Activated naive CD4-positive, alpha-beta T cell treated with anti-CD3 and anti-CD28 coated beads for 36 hours (primary cell): ENCODE data around the gene RTP1. TPM values are rescaled to one million over a fixed set of nuclear protein-coding genes. Genes with fewer than 3 reads are reported as not detected.
"Not testable (repeated sequence)": the region's sequence is repeated elsewhere in the genome, so short reads cannot be mapped to it uniquely, and the experiment has no call there.

Source experiments
- CTCF ChIA-PET: fragments of 350-600 bp; sonication (Branson Sonifier 250); formaldehyde crosslinking; loops from one replicate; lab custom pipeline; 2021; ENCODE audit warnings: antibody characterized with exemption; lab: Charles Lee
- DNase-seq: peaks from one replicate; pipeline ENCODE4 v3.0.0-alpha.2; 2020
- H3K27ac Mint-ChIP-seq: one replicate; pipeline ENCODE4 v1.8.0; 2021; ENCODE audit warnings: mild to moderate bottlenecking, mixed read lengths
- H3K27me3 Mint-ChIP-seq: one replicate; pipeline ENCODE4 v1.8.0; 2021; ENCODE audit warnings: low read depth, mixed read lengths
- H3K36me3 Mint-ChIP-seq: one replicate; pipeline ENCODE4 v1.8.0; 2021; ENCODE audit warnings: low read depth, mixed read lengths
- H3K4me1 Mint-ChIP-seq: one replicate; pipeline ENCODE4 v1.8.0; 2021; ENCODE audit warnings: low read depth, mixed read lengths
- H3K4me3 Mint-ChIP-seq: one replicate; pipeline ENCODE4 v1.8.0; 2021; ENCODE audit warnings: mild to moderate bottlenecking, moderate library complexity, mixed read lengths
- H3K9me3 Mint-ChIP-seq: one replicate; pipeline ENCODE4 v1.8.0; 2021; ENCODE audit warnings: mixed read lengths
- intact Hi-C: fragments of 100-400 bp; cut with micrococcal nuclease; formaldehyde crosslinking; loops from one replicate; pipeline ENCODE4 v1.15.1; 2023
- total RNA-seq, 2 experiments: library from RNA; stranded (reverse); gene quantifications; one replicate each; pipeline ENCODE4 v1.2.3, GENCODE V29; 2021

The RTP1 gene
- total RNA-seq, 2 experiments from 2014 or later = not detected

DNA sequence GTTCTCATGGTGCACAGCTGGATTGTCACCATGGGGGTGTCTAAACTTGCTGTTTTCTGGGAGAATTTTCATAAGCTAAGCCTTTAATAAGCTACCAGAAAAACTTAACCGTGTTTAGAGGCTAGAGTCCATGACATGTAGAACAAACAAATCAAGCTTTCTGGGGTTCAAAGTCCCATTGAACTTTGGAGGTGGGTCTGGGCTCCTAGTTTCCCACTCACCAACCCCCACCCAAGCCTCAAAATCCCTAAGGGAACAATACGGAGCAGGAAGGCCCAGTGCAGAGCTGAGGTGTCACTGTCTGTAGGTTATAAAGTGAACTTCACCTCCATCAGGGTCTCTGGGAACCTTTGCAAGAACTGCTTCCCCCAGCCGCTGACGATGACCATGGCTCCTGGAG lies 25.5 kb downstream of the RTP1 start:
- CTCF ChIA-PET = interaction anchor here (0.7 to 9.1 kb wide), 5 partner anchors 10 to 457 kb away, joined by 3 to 75 read pairs (median 7); no protein-coding TSS in a partner anchor
- intact Hi-C loops = no loop called here
- Mint-ChIP-seq H3K9me3 (no peaks in the 10 kb centered on the region), H3K4me1 (no peaks in the 10 kb centered on the region), H3K27me3 (no peaks in the 10 kb centered on the region), H3K4me3 (no peak overlapping the region), H3K36me3 (no peaks in the 10 kb centered on the region), H3K27ac (no peak overlapping the region)
- no peak for DNase-seq

DNA sequence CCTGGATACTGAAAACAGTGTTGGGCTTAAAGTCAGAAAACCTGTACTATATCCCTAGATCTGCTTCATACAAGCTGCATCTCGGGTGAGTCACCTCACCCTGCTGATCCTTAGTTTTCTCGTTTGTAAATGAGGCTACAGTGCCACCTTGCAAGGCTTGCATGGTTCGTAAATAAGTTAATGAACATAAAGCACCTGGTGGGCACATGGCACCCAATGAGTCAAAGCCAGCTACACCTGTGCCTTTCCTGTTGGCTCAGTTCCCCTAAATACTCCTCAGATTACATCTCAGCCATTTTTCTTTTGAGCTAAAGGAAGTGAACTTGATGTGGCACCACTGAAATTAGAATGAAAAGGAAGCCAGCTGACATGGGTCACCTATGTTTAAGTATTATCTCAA lies 26.5 kb downstream of the RTP1 start:
- Mint-ChIP-seq H3K4me1 (no peaks in the 10 kb centered on the region), H3K36me3 (no peaks in the 10 kb centered on the region), H3K27me3 (no peaks in the 10 kb centered on the region), H3K9me3 (no peaks in the 10 kb centered on the region), H3K27ac (no peak overlapping the region), H3K4me3 (no peak overlapping the region)
- DNase-seq = no peak
- CTCF ChIA-PET = interaction anchor here (0.9 to 9.1 kb wide), 2 partner anchors 96 to 456 kb away, joined by 3 to 75 read pairs; no protein-coding TSS in a partner anchor
- intact Hi-C loops = no loop called here

DNA sequence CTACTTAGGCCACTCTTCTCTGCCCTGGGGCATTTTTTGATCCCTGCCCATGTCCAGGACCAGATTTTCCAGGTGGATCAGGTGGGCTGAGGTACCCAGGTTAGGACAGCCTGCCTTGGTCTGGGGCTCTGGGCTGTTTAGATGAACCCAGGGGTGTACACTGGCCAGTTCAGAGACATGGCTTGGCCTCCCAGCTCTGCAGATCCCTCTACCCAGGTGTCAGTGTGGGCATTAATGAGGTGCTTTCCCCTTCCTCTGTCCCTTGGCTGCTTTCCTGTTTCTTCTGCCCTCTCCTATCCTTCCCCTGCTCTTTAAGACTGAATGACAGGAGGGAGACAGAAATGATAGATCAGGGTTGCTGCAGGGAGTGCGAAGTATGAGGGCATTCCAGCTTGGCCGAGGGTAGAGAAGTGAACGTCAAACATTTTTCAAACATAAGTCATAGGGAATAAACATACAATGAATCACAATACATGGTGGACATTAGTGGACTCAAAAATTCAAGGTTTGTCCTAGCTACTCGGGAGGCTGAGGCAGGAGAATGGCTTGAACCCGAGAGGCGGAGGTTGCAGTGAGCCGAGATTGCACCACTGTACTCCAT lies 30.5 kb downstream of the RTP1 start:
- intact Hi-C loops = no loop called here
- no peak for DNase-seq
- Mint-ChIP-seq H3K9me3 (no peaks in the 10 kb centered on the region), H3K27ac (no peak overlapping the region), H3K27me3 (no peaks in the 10 kb centered on the region), H3K4me3 (no peak overlapping the region), H3K4me1 (no peaks in the 10 kb centered on the region), H3K36me3 (no peaks in the 10 kb centered on the region)
- CTCF ChIA-PET = interaction anchor here (0.9 to 1.5 kb wide), 3 partner anchors 24 to 451 kb away, joined by 3 to 7 read pairs (median 3); no protein-coding TSS in a partner anchor

DNA sequence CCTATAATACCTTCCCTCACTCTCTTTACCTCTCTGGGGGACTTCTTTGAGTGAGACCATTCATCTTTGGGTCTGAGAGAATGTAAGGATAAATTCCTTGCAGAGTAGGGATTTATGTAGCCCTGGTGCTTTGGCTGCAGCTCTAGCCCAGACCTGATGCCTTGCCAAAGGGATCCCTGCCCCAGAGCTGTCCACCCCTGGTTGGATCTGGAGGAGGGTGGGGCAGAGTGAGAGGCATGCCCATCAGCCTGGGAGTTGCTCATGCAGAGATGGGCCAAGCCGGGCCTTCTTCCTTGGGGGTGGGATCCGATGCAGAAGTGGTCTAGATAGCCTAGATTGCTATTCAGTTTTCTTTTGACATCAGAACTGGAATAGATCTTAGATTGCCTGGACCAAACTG lies 31.5 kb downstream of the RTP1 start:
- no peak for DNase-seq
- H3K36me3 Mint-ChIP-seq = no peaks in the 10 kb centered on the region
- CTCF ChIA-PET = interaction anchor here (0.9 kb wide), 1 partner anchor 23 kb away, joined by 7 read pairs; no protein-coding TSS in a partner anchor
- H3K4me3 Mint-ChIP-seq = no peak overlapping the region
- no peaks in the 10 kb centered on the region for H3K4me1 Mint-ChIP-seq
- H3K27ac Mint-ChIP-seq = no peak overlapping the region
- intact Hi-C loops = no loop called here
- no peaks in the 10 kb centered on the region for H3K27me3 Mint-ChIP-seq
- no peaks in the 10 kb centered on the region for H3K9me3 Mint-ChIP-seq

DNA sequence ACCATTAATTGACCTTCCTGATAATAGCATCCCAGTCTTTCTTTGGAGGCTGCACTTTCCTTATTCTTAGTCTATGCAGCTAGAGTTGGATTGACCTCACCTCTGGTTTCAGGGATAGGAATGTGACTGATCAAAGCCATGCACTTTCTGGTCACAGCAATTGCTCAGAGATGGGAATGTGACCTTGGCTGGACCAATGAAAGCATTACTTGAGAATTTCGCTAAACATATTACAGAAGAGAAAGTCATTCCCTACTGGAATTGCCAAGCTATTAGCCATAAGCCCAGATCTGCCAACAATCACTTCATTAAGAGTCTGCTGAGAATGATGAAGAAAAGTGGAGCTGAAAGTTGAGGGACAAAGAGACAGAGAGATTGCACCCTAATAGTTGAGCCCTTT lies 32.7 kb downstream of the RTP1 start:
- Mint-ChIP-seq H3K36me3 (no peaks in the 10 kb centered on the region), H3K27me3 (no peaks in the 10 kb centered on the region), H3K4me1 (no peaks in the 10 kb centered on the region), H3K4me3 (no peak overlapping the region), H3K9me3 (no peaks in the 10 kb centered on the region), H3K27ac (no peak overlapping the region)
- intact Hi-C loops = no loop called here
- CTCF ChIA-PET = interaction anchor here (1.2 to 1.7 kb wide), 3 partner anchors 9 to 90 kb away, joined by 3 to 5 read pairs (median 4); no protein-coding TSS in a partner anchor
- DNase-seq = no peak

DNA sequence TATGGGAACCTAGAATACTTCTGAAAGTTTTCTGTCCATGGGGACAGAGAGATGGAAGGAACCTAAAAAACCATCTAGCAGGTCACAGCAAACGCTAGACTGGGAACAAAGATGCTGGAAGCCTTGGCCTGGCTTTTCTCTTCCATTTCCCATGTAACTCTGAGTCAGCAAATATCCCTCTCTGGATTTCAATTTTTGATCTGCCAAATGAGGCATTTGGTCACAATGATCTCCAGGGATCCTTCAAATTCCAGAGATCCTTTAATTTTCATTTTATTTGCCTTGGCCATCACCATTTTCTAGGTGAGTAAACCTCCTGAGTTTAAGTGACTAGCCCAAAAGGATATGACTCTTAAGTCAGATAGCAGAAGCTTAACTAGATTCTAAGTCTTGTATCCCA lies 39.7 kb downstream of the RTP1 start:
- no peak overlapping the region for H3K27ac Mint-ChIP-seq
- H3K27me3 Mint-ChIP-seq = no peaks in the 10 kb centered on the region
- peaks cover 4% of the 10 kb centered on the region for H3K9me3 Mint-ChIP-seq
- no peaks in the 10 kb centered on the region for H3K4me1 Mint-ChIP-seq
- H3K36me3 Mint-ChIP-seq = no peaks in the 10 kb centered on the region
- no peak overlapping the region for H3K4me3 Mint-ChIP-seq
- CTCF ChIA-PET = interaction anchor here (1.1 kb wide), 1 partner anchor 25 kb away, joined by 3 read pairs; no protein-coding TSS in a partner anchor
- DNase-seq = no peak
- intact Hi-C loops = no loop called here

DNA sequence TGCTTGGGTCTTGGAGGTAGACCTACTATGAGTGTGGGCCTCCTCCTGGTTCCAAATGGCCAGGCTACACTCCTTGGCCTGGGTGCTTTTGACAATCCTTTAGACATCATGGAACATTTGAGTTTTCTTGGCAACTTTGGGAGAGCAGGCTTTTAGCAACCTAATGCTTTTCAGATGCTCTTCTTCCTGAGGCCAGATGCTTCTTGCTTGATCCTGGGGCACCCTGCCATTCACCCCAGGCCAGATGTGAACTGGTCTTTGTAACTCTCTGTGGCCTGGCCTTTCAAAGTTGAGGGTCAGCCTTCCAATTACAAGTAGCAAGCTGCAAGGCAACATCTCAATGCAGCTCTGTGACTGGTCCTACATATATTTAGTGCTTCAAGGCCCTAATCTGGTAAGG lies 40.5 kb downstream of the RTP1 start:
- H3K27ac Mint-ChIP-seq = no peak overlapping the region
- intact Hi-C loops = no loop called here

DNA sequence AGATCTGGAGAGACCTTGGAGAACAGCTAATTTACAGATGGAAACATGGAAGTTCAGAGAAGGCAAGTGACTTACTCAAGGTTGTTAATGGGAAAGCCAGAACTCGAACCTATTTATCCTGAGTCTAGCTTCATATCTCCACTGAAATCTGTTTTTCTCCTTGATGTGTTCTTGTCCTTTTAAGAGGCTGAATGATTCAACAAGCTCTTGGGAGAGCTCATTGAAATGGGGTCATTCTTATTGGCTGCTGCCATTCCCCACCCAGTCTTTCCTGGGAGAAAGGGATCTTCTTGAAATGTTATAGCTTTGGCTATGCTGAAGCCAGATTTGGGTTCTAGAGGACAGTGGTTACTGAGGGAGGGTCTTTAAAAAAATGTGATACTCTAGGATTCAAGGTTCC lies 41.0 kb downstream of the RTP1 start:
- intact Hi-C loops = no loop called here
- Mint-ChIP-seq H3K9me3 (peaks cover 4% of the 10 kb centered on the region), H3K27me3 (no peaks in the 10 kb centered on the region), H3K4me3 (no peak overlapping the region), H3K27ac (no peak overlapping the region), H3K4me1 (no peaks in the 10 kb centered on the region), H3K36me3 (no peaks in the 10 kb centered on the region)
- DNase-seq = no peak
- CTCF ChIA-PET = interaction anchor here (0.7 kb wide), 1 partner anchor 18 kb away, joined by 5 read pairs; no protein-coding TSS in a partner anchor

More for the DNA sequence above, 40.5 kb downstream of the RTP1 start:
- CTCF ChIA-PET = interaction anchor here (1.1 kb wide), 1 partner anchor 26 kb away, joined by 3 read pairs; no protein-coding TSS in a partner anchor
- Mint-ChIP-seq H3K4me3 (no peak overlapping the region), H3K9me3 (peaks cover 4% of the 10 kb centered on the region), H3K27me3 (no peaks in the 10 kb centered on the region), H3K4me1 (no peaks in the 10 kb centered on the region), H3K36me3 (no peaks in the 10 kb centered on the region)
- no peak for DNase-seq

DNA sequence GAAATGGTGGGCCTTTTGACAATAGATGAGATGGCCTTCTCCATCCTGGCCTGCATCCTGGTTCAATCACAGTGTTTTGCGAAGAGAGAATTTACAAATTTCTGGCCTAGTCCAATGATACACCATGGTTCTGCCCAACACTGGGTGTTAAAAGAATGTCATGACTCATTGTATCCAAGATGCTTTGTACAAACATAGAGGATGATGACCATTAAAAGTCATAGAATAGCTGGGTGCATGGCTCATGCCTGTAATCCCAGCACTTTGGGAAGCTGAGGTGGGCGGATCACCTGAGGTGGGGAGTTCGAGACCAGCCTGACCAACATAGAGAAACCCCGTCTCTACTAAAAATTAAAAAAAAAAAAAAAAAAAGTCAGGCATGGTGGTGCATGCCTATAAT lies 41.5 kb downstream of the RTP1 start:
- DNase-seq, H3K27me3 Mint-ChIP-seq, H3K9me3 Mint-ChIP-seq, H3K27ac Mint-ChIP-seq, intact Hi-C loops, H3K4me1 Mint-ChIP-seq, H3K36me3 Mint-ChIP-seq, H3K4me3 Mint-ChIP-seq: not testable (repeated sequence)
- CTCF ChIA-PET = interaction anchor here (0.7 kb wide), 1 partner anchor 19 kb away, joined by 5 read pairs; no protein-coding TSS in a partner anchor

DNA sequence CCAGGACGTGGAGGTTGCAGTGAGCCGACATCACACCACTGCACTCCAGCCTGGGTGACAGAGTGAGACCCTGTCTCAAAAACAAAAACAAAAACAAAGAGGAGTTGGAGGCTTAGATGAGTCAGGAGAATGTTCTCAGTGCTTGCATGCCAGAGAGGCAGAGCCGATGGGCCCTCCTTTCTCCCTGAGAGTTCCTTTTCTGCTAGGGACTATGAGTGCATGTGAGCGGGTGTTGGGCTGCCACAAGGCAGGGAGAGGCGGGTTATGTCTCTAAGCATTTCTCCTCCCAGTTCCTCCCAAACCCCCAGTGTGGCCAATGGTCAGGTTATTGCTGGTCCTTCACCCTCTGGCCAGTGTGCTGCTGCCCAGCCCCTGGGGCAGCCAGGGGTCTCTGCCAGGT lies 45.1 kb downstream of the RTP1 start:
- no peak overlapping the region for H3K27ac Mint-ChIP-seq
- no peaks in the 10 kb centered on the region for H3K36me3 Mint-ChIP-seq
- H3K27me3 Mint-ChIP-seq = no peaks in the 10 kb centered on the region
- intact Hi-C loops = no loop called here
- CTCF ChIA-PET = no interaction called here
- H3K9me3 Mint-ChIP-seq = peaks cover 4% of the 10 kb centered on the region
- H3K4me1 Mint-ChIP-seq = peaks cover 6% of the 10 kb centered on the region
- no peak overlapping the region for H3K4me3 Mint-ChIP-seq
- no peak for DNase-seq

DNA sequence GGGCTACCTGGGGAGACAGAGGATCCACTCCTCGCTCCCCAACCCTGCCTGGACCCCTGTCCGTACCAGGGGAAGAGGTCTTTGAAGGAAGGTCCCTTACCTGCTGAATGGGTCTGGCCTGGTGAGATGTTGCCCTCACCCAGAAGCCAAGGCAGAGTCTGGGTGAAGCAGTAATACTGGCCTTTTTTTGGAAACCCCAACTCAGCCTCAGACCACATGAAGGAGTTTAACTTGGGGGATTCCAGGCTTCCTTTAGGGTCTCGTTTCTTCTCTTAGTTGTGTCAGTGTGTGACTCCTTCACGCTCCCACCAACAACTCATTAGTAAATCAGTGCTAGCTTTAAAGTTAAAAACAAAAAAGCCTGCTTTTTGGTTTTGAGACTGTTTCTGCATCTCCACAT lies 45.6 kb downstream of the RTP1 start:
- H3K4me3 Mint-ChIP-seq = no peak overlapping the region
- H3K4me1 Mint-ChIP-seq = peaks cover 9% of the 10 kb centered on the region
- no peaks in the 10 kb centered on the region for H3K27me3 Mint-ChIP-seq
- H3K27ac Mint-ChIP-seq = no peak overlapping the region
- CTCF ChIA-PET = interaction anchor here (0.7 to 1.3 kb wide), 2 partner anchors 77 to 380 kb away, joined by 3 to 4 read pairs; no protein-coding TSS in a partner anchor
- DNase-seq = no peak
- peaks cover 4% of the 10 kb centered on the region for H3K9me3 Mint-ChIP-seq
- no peaks in the 10 kb centered on the region for H3K36me3 Mint-ChIP-seq
- intact Hi-C loops = no loop called here

DNA sequence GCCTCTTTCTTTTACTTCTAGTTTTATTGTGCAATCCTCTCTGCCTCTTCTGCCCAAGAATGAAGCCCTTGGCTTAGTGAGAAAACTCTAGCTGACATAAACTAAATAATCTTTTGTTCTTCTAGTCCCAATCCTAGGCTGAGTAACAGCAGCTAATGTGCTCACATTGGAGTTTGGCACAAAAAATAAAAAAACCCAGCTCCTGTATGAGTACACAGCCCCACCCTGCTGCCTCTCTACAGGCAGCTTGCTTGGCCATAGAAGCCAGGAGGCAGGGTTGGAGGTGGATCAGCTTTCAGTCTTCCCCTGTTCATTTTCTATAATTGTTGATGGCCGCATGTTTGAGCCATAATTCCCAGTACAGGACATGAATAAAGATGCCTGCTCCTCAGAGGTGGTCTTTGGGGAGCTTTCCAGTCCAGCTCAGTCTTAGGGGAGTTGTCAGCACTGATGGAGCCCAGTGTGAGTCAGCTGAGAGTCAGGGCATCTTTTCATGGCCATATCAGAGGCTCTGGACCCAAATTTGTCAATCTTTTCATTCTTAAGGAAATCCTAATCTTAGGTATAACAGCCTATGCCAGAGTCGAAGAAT lies 46.7 kb downstream of the RTP1 start:
- Mint-ChIP-seq H3K4me1 (peaks cover 10% of the 10 kb centered on the region), H3K4me3 (no peak overlapping the region), H3K27me3 (no peaks in the 10 kb centered on the region), H3K36me3 (no peaks in the 10 kb centered on the region), H3K27ac (no peak overlapping the region), H3K9me3 (peaks cover 4% of the 10 kb centered on the region)
- CTCF ChIA-PET = interaction anchor here (1.3 kb wide), 1 partner anchor 76 kb away, joined by 4 read pairs; no protein-coding TSS in a partner anchor
- intact Hi-C loops = no loop called here
- DNase-seq = no peak
